ENCODE results near the gene BRD1.
"Not testable (repeated sequence)": the region's sequence is repeated elsewhere in the genome, so short reads cannot be mapped to it uniquely, and the experiment has no call there.

BRD1 gene

DNA sequence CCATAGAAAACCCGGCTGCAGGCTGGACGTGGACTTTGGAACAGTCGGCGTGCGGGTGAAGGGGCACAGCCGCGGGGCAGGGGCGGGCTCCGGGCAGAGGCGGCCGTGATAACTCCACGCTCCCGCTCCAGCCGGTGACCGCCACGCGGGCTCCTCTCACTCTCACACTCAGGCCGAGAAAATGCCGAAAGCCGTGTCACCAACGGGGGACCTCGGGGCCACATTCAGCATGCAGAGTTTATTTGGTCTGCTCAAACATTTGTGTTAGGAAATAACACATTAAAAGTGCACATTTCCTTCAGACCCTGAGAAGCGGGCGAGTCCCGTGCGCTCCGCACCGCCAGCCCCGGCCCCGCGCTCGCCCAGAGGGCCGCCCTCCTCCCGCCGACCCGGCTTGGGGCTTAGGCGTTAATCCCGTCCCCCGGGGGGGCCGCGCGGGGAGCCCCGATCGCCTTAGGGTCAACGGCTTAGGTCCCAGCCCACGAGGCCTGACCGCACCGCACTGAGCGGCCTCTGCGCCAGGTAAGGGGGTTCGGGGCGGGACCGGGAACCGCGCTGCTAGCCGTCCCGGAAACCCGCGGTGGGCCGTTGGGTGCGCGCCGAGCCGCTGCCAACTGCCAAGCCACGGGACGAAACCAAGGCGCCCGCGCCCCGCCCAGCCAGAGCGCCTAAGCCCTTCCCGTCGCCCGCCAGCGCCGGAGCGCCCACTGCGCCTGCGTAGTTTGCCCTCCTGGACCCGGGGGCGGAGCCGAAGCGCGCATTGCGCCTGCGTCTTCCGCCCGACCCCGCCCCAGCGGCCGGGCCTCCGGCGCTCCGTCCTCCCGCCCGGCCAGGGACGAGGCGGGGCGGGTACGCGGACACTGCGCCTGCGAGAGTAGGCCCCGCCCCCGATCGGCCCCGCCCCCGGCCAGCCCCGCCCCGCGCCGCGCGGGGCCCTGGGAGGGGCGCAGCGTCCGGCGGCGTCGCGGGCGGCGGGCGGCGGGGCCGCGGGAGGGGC, 25.5 kb upstream of the BRD1 start, which contains the start of gene ZBED4:
Gene ZBED4 (plus strand): TSS at position 947 of the 997 bp plus-strand sequence. CDS start 29,819 bp downstream, outside the sequence.
- peak; percentile 81 for DNase-seq

DNA sequence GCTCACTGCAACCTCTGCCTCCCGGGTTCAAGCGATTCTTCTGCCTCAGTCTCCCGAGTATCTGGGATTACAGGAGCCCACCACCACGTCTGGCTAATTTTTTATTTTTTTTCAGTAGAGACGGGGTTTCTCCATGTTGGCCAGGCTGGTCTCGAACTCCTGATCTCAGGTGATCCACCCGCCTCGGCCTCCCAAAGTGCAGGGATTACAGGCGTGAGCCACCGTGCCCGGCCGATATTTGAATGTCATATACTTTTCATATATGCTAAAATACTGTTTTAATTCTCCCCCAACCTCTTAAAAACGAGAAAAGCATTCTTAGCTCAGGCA, 24.9 kb upstream of the BRD1 start:
- DNase-seq = not testable (repeated sequence)

DNA sequence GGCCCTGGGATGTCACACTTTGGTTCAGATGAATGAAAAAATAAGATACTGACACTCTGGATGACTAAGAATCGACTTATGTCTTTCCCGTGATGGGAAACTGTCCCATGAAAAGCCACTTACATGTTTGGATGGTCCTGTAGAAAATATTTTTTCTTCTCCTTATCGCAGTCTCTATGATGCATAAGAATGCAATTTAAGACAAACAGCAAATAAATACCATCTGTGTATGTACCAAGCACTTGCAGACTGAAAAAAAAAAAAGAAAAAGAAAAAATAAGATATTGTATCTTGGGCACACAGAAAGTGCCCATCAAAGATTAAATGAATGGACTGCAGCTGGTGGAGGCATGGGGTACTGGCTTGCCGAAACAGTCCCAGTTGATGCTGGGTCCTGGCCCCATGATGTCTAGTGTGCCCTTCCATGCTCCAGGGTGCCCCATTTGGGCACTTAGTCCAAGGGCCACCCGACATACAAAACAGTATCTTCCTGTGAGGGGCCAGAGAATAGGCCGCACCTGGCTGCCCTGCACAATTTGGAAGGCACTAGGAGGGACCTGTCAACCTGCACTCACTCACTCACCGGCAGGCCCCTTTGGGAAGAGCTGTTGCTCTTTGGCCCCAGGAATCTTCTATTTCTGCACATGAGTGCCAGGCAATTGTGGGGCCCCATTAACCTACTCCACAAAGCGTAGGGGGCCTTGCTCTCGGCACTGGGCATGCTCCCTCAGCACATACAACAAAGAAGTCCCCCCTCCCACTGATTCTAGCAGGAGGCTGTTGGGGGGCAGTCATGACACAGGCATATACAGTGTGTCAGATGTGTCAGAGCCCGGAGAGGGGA, 23.5 kb upstream of the BRD1 start:
- no peak for DNase-seq

DNA sequence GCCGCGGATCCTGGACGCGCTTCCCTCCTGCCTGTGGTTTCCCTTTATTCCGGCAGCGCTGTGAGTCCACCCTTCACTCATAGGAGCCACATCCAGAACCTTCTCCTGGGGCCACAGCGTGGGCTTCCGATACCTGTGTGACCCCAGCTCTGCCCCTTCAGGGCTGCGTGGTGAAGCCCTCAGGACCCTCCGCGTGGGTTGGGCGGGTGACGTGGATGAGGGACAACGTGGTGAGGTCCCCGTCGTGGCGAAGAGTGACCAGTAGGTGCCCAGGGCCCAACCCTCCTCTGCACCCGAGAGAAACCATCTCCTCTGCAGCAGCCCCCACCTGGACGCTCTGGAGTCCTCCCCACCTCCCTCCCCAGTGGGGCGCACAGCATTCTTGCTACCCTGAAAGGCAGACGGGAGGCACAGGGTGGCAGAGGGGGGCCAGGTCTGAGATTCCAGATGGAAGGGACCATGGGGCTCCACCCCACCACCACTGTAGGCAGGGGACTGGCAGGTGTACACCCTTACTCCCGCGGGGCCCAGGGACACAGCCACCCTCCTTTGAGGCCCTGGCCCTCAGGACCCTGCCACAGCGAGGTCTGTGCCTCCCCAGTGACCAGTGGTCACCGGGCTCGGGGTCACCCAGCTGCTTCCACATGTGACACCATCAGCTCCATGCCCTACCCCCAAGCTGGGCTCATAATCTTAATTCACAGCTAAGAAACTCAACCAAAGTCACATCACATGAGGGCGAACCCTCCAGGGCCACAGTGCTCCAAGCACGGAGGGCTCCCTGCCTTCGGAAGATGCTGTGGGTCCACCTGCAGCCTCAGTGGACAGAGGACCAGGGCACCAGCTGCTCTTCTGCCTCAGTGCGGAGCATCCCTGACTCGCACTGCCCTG, 22.6 kb upstream of the BRD1 start:
- DNase-seq = no peak

DNA sequence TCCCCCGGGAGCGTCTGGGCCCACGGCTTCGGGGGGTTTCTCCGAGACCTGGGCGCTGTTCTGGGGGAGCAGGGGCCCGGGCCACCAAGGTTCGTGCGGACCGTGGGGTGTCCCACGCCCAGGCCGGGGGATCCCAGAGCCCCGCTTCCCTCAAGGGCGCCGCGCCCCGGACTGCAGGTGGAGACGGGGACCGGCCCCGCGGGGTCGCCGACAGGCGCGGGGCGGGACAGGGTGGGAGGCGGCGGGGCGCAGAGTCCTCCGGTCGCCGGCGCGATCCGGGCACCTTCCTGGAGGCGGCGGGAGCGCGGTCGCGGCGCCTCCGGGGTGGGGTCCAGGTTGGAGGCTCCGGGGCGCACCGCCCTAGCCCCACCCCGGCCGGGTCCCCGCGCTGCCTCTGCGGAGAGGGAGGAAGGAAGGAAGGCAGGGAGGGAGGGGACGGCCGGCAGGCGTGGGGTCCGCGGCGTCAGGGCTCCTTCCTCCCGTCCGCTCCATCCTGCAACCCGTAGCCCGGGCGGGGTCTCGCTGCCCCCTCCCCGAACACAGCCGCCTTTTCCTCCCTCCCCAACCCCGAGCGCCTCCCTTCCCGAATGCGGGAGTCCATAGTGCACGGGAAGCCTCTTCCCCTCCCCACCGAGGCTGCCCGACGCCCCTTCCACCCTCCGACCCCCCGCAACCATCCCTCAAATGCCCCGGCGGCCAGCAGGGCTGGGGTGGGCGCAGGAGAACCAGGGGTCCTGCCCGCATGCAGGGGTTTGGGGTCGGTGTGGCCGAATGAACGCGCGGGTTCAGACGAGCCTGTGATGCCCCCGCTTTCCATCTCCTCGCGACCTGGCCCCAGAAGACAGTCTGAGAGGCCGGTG, 21.7 kb upstream of the BRD1 start:
- no peak for DNase-seq

DNA sequence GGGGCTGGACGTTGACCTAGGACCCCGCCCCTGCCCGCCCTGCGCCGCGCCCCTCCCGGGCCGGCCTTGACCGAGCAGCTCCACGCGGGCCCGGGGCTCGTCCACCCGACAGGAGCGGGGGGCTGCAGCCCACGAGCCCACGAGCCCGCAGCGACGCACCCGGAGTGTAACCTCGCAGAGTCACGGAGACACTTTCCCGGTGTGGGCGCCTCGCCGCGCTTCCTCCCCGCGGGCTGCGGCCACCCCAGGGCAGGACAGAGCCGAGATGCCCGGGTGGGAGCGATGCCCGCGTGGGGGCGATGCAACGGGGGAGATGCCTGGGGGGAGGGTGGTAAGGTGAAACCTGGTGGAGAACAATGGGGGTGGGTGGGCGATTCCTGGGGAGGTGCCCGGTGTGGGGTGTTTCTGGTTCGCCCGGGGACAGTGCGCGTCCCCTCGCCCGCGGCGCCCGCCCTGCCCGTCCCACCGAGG, 21.1 kb upstream of the BRD1 start:
- no peak for DNase-seq

DNA sequence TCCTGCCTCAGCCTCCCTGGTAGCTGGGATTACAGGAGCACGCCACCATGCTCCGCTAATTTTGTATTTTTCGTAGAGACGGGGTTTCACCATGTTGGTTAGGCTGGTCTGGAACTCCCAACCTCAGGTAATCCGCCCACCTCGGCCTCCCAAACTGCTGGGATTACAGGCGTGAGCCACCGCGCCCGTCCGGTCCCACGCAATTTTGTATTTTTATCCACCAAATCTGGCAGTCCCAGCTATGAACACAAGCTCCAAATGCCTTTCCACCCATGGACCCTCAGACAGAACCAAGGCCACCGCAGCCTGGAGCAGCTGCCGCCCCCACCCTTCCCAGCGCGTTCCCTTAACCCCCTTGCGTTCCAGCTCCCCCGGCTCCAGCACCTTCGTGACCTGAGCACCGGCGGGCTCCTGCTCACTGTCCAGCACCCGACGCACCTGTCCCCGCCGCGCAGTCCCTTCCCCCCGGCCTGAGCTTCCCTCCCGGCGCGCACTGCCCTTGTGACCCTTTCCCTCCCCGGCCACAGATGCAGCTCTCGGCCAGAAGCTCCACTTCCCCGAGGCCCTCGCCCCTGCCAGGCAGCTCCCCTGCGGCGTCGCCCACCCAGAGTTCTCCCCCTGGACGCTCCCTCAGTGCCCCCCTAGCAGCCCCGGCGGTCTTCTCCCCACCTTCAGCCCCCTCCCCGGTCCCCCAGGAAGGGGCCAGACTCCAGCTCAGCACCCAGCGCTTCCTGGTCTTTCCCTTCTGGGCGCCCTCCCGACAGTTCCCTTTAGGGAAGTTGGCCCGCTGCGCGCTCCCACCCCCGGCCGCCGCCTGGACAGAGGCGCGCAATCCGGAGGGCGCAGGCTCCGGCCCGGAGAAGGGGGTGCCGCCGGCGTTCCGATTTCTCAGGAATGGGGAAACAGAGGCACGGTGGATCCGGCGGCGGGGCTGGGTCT, 20.3 kb upstream of the BRD1 start:
- no peak for DNase-seq

DNA sequence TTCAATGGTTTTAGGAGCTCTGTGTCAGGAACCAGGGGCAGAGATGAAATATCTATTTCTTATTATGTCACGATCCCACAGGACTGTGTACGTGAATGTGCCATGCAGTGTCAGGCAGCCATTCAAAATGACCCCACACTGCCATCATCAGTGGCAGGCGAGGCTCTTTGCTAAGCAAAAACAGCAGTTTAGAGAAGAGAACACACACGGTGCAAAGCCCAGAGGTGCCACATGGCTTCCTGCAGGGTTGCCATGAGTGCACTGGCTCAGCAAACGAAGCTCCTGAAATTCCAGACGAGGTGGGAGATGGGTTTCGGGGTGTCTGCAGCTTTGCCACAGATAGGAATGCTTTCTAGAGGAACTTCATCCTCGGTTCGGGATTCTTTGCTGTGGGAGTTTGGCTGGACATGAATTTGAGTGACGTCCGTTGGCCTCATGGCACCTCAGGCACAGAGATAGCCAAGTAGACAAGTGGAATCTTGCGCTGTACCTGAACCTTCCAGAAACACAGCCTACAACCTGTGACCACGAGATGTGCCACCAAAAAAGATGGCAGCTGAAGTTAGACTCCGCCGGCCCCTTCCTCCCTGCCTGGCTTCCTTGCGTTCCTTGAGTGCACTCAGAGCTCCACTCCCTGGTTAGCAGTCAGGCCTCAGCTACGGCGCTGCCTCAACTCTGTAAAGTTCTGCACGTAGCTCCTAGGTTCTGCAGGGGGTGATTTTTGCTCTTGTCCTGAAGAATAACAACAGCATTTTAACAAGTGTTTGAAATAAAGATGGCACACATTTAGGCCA, 18.2 kb upstream of the BRD1 start:
- DNase-seq = no peak

DNA sequence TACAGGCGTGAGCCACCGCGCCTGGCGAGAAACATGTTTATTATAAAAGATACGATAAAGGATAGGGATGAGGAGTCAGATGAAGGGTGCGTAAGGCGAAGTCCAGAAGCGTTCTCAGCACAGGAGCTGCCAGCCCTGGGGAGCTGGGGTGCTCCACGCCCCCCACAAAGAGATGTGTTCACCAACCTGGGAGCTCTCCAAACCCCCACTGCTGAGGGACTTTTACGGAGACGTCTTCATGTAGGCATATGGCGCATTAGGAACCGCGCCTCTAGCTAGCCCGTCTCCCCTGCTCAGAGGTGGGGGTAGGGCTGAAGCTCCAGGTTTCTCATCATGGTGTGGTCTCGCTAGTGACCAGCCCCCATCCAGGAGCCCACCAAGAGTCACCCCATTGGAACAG, 17.6 kb upstream of the BRD1 start:
- no peak for DNase-seq

DNA sequence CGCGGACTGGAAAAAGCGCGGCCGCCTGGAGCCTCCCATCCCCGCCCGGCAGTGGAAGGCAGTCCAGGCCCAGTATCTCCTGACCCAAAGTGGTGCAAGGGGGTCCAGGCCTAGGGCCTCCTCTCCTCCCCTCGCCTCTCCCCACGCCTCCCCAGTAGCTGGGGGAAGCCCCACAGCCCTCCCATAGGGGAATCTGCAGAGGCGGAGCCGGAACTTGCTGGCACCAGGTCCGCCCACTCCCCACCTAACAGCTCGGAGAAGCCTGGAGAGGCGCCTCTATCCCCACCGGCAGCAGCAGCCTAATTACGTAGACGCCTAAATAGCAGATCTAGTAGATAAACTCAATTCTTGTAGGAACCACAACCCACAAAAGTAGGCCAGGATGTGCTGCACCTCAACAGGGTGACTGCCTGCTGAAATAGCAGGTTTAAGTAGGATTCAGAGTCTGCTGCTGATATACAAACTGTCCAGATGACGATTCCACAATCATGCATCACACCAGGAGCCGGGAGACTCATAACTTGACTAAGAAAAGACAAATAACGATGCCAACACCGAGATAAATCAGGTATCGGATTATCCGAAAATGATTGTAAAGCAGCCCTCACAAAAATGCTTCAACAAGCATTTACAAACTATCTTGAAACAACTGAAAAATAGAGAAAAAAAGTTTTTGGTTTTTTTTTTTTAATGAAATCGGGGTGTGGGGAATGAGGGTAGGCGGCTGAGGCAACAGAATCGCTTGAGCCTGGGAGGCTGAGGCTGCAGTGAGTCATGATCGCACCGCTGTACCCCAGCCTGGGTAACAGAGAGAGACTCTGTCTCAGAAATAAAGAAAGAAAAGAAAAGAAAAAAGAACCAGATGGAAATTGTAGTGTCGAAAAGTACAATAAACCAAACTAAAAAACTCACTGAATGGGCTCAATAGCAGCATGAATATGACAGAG, 11.4 kb upstream of the BRD1 start:
- no peak for DNase-seq

DNA sequence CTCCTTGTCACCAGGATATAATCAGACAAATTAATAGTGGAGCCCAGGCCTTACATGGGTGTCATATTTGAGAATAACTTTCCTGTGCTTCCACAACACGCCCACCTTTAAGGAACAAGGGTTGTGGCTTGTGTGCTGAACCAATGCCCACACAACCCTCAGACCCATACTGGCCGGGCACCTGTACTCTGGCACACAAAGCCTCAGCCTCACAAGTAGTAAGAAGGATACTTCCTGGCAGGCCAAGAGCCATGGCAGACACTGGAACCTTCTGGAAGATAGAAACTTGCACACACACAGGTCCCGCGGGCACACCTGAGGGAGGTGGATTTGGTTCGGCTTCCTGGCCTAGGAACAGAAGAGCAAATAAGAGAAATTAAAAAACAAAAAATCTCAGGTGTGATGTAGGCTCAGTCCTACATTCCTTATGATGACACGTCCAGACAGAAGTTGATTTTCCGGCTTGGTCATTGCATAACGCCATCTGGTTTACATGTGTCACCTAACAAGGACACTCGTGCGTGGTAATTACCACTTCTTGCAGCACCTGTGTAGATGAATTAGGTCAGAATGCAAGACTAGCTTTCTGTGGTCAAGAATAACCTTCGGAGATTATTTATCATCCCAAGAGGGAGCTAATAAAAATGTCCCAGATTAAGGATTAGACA, 5.8 kb upstream of the BRD1 start:
- no peak for DNase-seq

DNA sequence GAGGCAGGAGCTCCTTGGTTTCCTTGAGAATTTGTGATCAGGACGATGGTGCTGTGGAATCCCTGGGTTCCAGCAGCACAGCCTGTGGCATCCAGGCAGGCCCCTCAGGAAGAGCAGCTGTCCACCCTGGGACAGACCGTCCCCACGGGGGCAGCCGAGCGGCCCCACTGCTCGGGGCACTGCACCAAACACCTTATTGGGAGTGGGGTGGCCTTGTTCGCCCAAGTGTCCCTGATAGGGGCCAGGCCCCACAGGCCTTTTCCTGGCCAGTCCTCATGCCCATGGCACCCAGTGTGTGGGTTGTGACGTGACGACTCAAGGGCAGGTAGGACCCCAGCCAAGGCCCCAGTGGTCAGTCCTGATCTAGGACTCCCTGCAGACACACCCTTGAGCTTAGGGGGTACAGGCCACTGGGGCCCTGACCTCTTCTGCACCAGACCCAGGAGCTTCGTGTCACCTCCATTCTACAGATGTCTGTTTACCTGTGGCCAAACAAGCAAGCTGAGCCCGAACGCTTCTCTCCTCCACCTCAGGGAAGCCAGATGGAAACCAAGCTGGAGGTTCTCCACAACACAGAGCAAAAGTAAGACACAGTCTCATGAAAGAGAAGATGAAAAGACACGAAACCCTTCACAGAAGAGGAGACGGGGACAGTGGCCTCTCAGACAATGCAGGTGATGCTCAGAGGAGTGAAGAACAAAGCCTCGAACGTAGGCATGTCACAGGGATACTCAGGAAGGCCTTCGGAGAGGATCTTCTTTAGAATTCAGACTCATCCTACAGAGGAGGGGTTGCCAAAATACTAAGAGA, 1.6 kb upstream of the BRD1 start:
- no peak for DNase-seq

DNA sequence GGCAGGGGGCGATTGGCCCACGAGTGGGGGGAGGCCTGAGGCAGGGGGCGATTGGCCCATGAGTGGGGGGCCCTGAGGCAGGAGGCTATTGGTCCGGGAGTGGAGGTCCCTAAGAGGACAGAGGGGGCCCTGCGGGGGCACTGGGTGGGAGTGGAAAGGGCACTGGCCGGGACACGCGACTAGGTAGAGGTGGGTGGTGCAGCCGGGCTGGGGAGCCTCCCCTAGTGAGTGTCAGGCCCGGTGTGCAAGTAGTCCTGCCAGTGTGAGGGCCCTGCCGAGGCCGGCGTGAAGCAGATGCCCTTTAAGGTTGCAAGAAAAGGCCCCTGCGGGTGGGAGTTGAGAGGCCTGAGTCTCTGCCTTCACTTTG, 909 bp upstream of the BRD1 start:
- DNase-seq = no peak

DNA sequence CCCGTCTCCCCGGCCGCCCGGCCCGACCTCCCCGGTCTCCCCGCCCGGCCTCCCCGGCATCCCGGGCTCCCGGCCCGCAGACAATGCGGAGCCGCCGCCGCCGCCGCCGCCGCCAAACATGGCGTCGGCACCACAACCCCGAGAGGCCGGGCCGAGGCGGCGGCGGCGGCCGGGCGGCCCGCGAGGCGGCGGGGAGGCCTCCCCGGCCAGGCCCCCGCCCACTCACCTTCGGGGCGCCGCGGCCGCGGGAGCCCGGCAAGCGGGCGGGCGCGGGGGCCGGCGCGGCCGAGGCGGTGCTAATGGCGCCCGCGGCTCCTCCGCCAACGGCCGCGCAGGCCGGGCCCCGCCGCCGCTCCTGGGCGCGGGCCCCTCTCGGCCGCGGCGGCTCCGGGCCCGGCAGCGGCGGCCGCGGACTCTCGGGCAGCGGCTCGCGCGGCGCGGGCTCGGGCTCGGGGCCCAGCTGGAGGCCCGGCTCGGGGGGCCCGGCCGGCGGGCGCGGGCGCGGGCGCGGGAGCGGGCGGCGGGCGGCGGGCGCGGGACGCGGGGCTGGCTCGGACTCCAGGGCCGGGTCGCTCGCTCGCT, 311 bp downstream of the BRD1 start:
- no peak for DNase-seq

DNA sequence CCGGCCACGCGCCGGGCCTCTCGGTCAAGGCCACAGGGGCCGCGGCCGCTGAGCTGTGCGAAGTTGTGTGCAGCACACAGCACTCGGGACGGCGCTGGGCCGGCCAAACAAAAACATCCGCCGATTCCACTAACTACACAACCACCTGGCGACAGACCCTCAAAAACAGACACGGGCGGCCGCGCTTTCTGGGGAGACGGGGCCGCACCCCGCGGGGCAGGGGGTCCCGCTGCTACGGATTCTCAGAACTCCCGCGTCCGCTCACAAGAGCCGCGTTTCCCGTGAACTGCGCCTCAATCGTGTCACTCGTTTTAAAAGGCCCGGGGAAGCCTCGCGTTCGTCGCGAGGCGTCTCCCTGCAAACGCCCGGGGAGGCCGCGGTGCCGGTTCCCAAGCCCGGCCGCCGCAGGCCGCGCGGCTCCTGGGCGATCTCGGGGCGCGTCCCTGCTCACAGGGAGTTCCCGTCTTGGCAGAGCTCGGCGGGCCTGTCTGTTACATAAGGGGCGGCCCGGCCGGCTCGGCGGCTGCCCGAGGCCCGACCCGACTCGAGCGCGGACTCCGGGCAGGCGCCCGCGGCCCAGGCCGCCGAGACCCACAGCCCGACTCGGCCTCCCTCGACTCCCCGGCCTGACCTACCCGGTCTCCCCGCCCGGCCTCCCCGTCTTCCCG, 936 bp downstream of the BRD1 start:
- DNase-seq = no peak
